HG03039 (cell line): Measurements from ENCODE around the gene SLCO4A1.

ENCODE experiments used
- ATAC-seq: cut with Tn5 transposase; IDR thresholded peaks from one replicate; pipeline ENCODE4 v1.9.1; 2021; ENCODE audit warnings: mild to moderate bottlenecking, moderate library complexity; ENCODE audit not compliant: unreplicated experiment

SLCO4A1 gene

GRCh38 chr20:62663145-62664018, 21.1 kb downstream of the SLCO4A1 start:
- no peak for ATAC-seq

GRCh38 chr20:62664019-62664971, 22.0 kb downstream of the SLCO4A1 start:
- ATAC-seq: no peak

GRCh38 chr20:62665153-62665754, 23.0 kb downstream of the SLCO4A1 start:
- ATAC-seq: no peak

- no peak for ATAC-seq
Measured at GRCh38 chr20:62665826-62666735, 23.8 kb downstream of the SLCO4A1 start.

GRCh38 chr20:62666736-62667529, 24.6 kb downstream of the SLCO4A1 start:
- ATAC-seq: no peak

- ATAC-seq: no peak
Measured at GRCh38 chr20:62667530-62668440, 25.5 kb downstream of the SLCO4A1 start.

- ATAC-seq: no peak
Measured at GRCh38 chr20:62668441-62669027, 26.2 kb downstream of the SLCO4A1 start.

GRCh38 chr20:62669249-62669648, 26.9 kb downstream of the SLCO4A1 start:
- no peak for ATAC-seq

GRCh38 chr20:62670156-62670555, 27.9 kb downstream of the SLCO4A1 start:
- ATAC-seq: no peak

GRCh38 chr20:62670998-62671397, 28.7 kb downstream of the SLCO4A1 start:
- ATAC-seq: no peak

- no peak for ATAC-seq
Measured at GRCh38 chr20:62671765-62672164, 29.5 kb downstream of the SLCO4A1 start.

- no peak for ATAC-seq
Measured at GRCh38 chr20:62674370-62674769, 32.1 kb downstream of the SLCO4A1 start.

GRCh38 chr20:62675156-62675876, 33.0 kb downstream of the SLCO4A1 start:
- ATAC-seq: no peak

- no peak for ATAC-seq
Measured at GRCh38 chr20:62675877-62676260, 33.6 kb downstream of the SLCO4A1 start.

GRCh38 chr20:62676976-62677375, 34.7 kb downstream of the SLCO4A1 start:
- no peak for ATAC-seq

GRCh38 chr20:62677678-62678077, 35.4 kb downstream of the SLCO4A1 start:
- no peak for ATAC-seq

- ATAC-seq: no peak
Measured at GRCh38 chr20:62678553-62678952, 36.2 kb downstream of the SLCO4A1 start.
